Uterus (tissue), 4 donors: ENCODE measurements around the gene EIPR1. TPM values are rescaled to one million over a fixed set of nuclear protein-coding genes. Genes with fewer than 3 reads are reported as not detected.

ENCODE experiments used
- DNase-seq, 2 donors: peaks; one replicate each; pipeline ENCODE4 v3.0.0-alpha.2; 2019 to 2020
- H3K27ac ChIP-seq, 2 donors: fragments of 200-600 bp; sonication (generic); 1 replicate in 1 of 2; 2 replicates in 1 of 2; pipeline ENCODE4 v1.5.1; 2016 to 2018
- H3K27me3 ChIP-seq, 2 donors: fragments of 200-600 bp; sonication (generic); one replicate each; pipeline ENCODE4 v1.5.1; 2018 to 2019; ENCODE audit warnings: control low read depth in 1 of 2
- H3K36me3 ChIP-seq, 2 donors: fragments of 200-600 bp; sonication (generic); one replicate each; pipeline ENCODE4 v1.5.1; 2019; ENCODE audit warnings: control low read depth in 1 of 2
- H3K4me1 ChIP-seq, 2 donors: fragments of 200-600 bp; sonication (generic); one replicate each; pipeline ENCODE4 v1.5.1; 2018 to 2019; ENCODE audit warnings: control low read depth in 1 of 2
- H3K4me3 ChIP-seq, 2 donors: fragments of 200-600 bp; sonication (generic); 1 replicate in 1 of 2; 2 replicates in 1 of 2; pipeline ENCODE4 v1.5.1; 2018 to 2019; ENCODE audit warnings: mild to moderate bottlenecking in 1 of 2
- H3K9me3 ChIP-seq, 2 donors: fragments of 200-600 bp; sonication (generic); one replicate each; pipeline ENCODE4 v1.5.1; 2019; ENCODE audit warnings: control low read depth in 1 of 2
- POLR2A ChIP-seq, 2 donors: fragments of 450-650 bp; IDR thresholded peaks; one replicate each; pipeline ENCODE4 v1.6.1; 2016; ENCODE audit warnings: antibody characterized with exemption in 2 of 2, mild to moderate bottlenecking in 1 of 2, moderate library complexity in 1 of 2
- intact Hi-C: fragments of 100-400 bp; cut with DNase I; formaldehyde crosslinking; loops from one replicate; pipeline ENCODE4 v1.15.1; 2023; ENCODE audit warnings: low total_unique reads
- total RNA-seq, 4 donors: library from RNA; depleted of rRNA in 3 of 4; stranded (reverse); fragments of >200 nt in 3 of 4; gene quantifications; one replicate each; pipeline versions ENCODE4 v1.1.0 to v1.2.4, GENCODE V29; 2014 to 2023
- TF ChIP-seq, protein P1 (sequence below), 4 experiments: fragments of 200-600 bp in 2 of 4; fragments of 450-650 bp in 2 of 4; sonication (generic) in 2 of 4; IDR thresholded peaks; one replicate each; pipeline ENCODE4 v1.5.1; 2016 to 2019; ENCODE audit warnings: antibody characterized with exemption in 4 of 4, mild to moderate bottlenecking in 2 of 4, moderate library complexity in 1 of 4
- donor health status: DM: yes; HTN: yes; CAD: no.

Gene EIPR1
- total RNA-seq, 4 donors from 2014 or later: 0.59 to 28.9 (median 20.4) TPM

- TF ChIP-seq, protein P1, sequence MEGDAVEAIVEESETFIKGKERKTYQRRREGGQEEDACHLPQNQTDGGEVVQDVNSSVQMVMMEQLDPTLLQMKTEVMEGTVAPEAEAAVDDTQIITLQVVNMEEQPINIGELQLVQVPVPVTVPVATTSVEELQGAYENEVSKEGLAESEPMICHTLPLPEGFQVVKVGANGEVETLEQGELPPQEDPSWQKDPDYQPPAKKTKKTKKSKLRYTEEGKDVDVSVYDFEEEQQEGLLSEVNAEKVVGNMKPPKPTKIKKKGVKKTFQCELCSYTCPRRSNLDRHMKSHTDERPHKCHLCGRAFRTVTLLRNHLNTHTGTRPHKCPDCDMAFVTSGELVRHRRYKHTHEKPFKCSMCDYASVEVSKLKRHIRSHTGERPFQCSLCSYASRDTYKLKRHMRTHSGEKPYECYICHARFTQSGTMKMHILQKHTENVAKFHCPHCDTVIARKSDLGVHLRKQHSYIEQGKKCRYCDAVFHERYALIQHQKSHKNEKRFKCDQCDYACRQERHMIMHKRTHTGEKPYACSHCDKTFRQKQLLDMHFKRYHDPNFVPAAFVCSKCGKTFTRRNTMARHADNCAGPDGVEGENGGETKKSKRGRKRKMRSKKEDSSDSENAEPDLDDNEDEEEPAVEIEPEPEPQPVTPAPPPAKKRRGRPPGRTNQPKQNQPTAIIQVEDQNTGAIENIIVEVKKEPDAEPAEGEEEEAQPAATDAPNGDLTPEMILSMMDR (IDR thresholded peaks at IDR 0.05): no peak
- TF ChIP-seq POLR2A (IDR thresholded peaks at IDR 0.05): no peak
- no peak for DNase-seq
- Histone ChIP-seq H3K9me3 (peaks cover 0 to 6% of the 10 kb centered on the region in 2 donors), H3K27me3 (no peaks in the 10 kb centered on the region), H3K36me3 (no peaks in the 10 kb centered on the region), H3K27ac (no peak overlapping the region), H3K4me3 (no peak overlapping the region), H3K4me1 (peaks cover 0 to 4% of the 10 kb centered on the region in 2 donors)
- intact Hi-C loops: no loop called here
Measured at GRCh38 chr2:3277748-3278520, 99.7 kb downstream of the EIPR1 start.

GRCh38 chr2:3277050-3277747, 100.4 kb downstream of the EIPR1 start:
- intact Hi-C loops: no loop called here
- no peaks in the 10 kb centered on the region for H3K36me3 ChIP-seq
- no peak overlapping the region for H3K27ac ChIP-seq
- H3K4me1 ChIP-seq: no peaks in the 10 kb centered on the region
- peaks cover 0 to 6% of the 10 kb centered on the region in 2 donors for H3K9me3 ChIP-seq
- H3K4me3 ChIP-seq: no peak overlapping the region
- H3K27me3 ChIP-seq: no peaks in the 10 kb centered on the region
- TF ChIP-seq POLR2A (IDR thresholded peaks at IDR 0.05): no peak
- TF ChIP-seq, protein P1 (IDR thresholded peaks at IDR 0.05): no peak
- no peak for DNase-seq

DNA sequence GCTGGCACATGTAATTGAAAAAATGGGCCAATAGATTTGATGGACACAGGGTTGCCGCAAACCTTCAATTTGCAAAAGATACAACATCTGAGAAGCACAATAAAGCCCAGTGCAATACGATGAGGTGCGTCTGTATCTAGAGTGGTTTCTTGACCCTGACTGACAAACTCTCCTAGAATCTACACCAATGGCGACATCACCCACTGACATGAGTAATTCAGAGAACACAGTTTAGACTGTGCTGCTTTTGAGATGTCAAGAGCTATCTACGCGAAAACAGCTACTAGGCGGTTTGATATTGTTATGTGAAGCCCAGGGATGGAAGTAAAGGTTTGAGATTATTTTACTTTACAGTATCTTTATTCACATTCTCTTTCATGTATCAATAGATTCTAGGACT, 104.9 kb downstream of the EIPR1 start:
- H3K4me3 ChIP-seq: no peak overlapping the region
- H3K9me3 ChIP-seq: peaks cover 0 to 6% of the 10 kb centered on the region in 2 donors
- intact Hi-C loops: no loop called here
- H3K36me3 ChIP-seq: no peaks in the 10 kb centered on the region
- no peaks in the 10 kb centered on the region for H3K4me1 ChIP-seq
- H3K27ac ChIP-seq: no peak overlapping the region
- DNase-seq: no peak
- TF ChIP-seq, protein P1 (IDR thresholded peaks at IDR 0.05): no peak
- TF ChIP-seq POLR2A (IDR thresholded peaks at IDR 0.05): no peak
- no peaks in the 10 kb centered on the region for H3K27me3 ChIP-seq

GRCh38 chr2:3270095-3270478, 107.5 kb downstream of the EIPR1 start:
- Histone ChIP-seq H3K27me3 (no peaks in the 10 kb centered on the region), H3K36me3 (no peaks in the 10 kb centered on the region), H3K4me3 (no peak overlapping the region), H3K9me3 (peaks cover 0 to 6% of the 10 kb centered on the region in 2 donors), H3K27ac (no peak overlapping the region), H3K4me1 (no peaks in the 10 kb centered on the region)
- TF ChIP-seq POLR2A (IDR thresholded peaks at IDR 0.05): no peak
- TF ChIP-seq, protein P1 (IDR thresholded peaks at IDR 0.05): no peak
- no peak for DNase-seq
- intact Hi-C loops: no loop called here
